SK-N-SH (cell line): ENCODE data around the gene ZC3H7A. TPM values are rescaled to one million over a fixed set of nuclear protein-coding genes. Genes with fewer than 3 reads are reported as not detected.
A peak's percentile ranks its signal among the peaks of the same experiment; 100 is the strongest.

Source experiments
- CTCF ChIA-PET: fragments of 300-600, 350-600 bp; formaldehyde crosslinking; extraction: SDS; loops from one replicate; lab custom pipeline; 2021; lab: Yijun Ruan, JAX
- POLR2A ChIA-PET: fragments of 350-600 bp; sonication (Branson Sonifier 250); formaldehyde crosslinking; extraction: SDS; loops from one replicate; lab custom pipeline; 2020; ENCODE audit warnings: antibody characterized with exemption, inconsistent platforms; lab: Yijun Ruan, JAX
- DNase-seq: peaks from one replicate; pipeline ENCODE4 v3.0.0; 2012
- H2AFZ ChIP-seq: fragments of 200-600 bp; sonication (generic); 2 replicates; pipeline ENCODE4 v1.8.1; 2016; ENCODE audit warnings: antibody characterized with exemption, mild to moderate bottlenecking, low read depth
- H3F3A ChIP-seq: fragments of 200-600 bp; sonication (generic); replicated peaks from 2 replicates; pipeline ENCODE3; 2016; ENCODE audit warnings: antibody characterized with exemption, mild to moderate bottlenecking; ENCODE audit not compliant: insufficient read depth
- H3K27ac ChIP-seq, 2 experiments: fragments of 200-500 bp in 1 of 2; fragments of 200-600 bp in 1 of 2; sonication (Bioruptor generic) in 1 of 2; sonication (generic), shearing (Covaris generic) in 1 of 2; 2 replicates each; pipeline versions ENCODE4 v1.5.1 to v1.6.1; 2014 to 2016; ENCODE audit warnings: low read depth in 2 of 2, inconsistent platforms in 1 of 2, low read length in 1 of 2, mild to moderate bottlenecking in 1 of 2, mixed read lengths in 1 of 2
- H3K27me3 ChIP-seq: fragments of 200-600 bp; sonication (generic), shearing (Covaris generic); 2 replicates; pipeline ENCODE4 v1.6.1; 2016; ENCODE audit warnings: mixed run types; ENCODE audit not compliant: insufficient read depth
- H3K36me3 ChIP-seq, 2 experiments: fragments of 200-500 bp in 1 of 2; fragments of 200-600 bp in 1 of 2; sonication (Bioruptor generic) in 1 of 2; sonication (generic) in 1 of 2; replicated peaks in 1 of 2; 2 replicates each; pipeline versions ENCODE3 to v1.5.1; 2014 to 2016; ENCODE audit warnings: low read length in 1 of 2, mild to moderate bottlenecking in 1 of 2; ENCODE audit not compliant: insufficient read depth in 2 of 2, control insufficient read depth in 1 of 2
- H3K4me1 ChIP-seq, 2 experiments: fragments of 200-500 bp in 1 of 2; fragments of 200-600 bp in 1 of 2; sonication (Bioruptor generic) in 1 of 2; sonication (generic), shearing (Covaris generic) in 1 of 2; 2 replicates each; pipeline versions ENCODE4 v1.5.1 to v1.6.1; 2014 to 2016; ENCODE audit warnings: low read depth in 1 of 2, low read length in 1 of 2, mixed run types in 1 of 2; ENCODE audit not compliant: insufficient read depth in 2 of 2, control insufficient read depth in 1 of 2
- H3K4me2 ChIP-seq: fragments of 200-600 bp; sonication (generic), shearing (Covaris generic); 2 replicates; pipeline ENCODE4 v1.6.1; 2017; ENCODE audit warnings: mixed run types
- H3K4me3 ChIP-seq, 2 experiments: fragments of 200-500 bp in 1 of 2; fragments of 200-600 bp in 1 of 2; sonication (Bioruptor generic) in 1 of 2; sonication (generic), shearing (Covaris generic) in 1 of 2; 2 replicates each; pipeline versions ENCODE4 v1.5.1 to v1.8.1; 2014 to 2016; ENCODE audit warnings: low read depth in 2 of 2, inconsistent platforms in 1 of 2, low read length in 1 of 2, mild to moderate bottlenecking in 1 of 2, mixed read lengths in 1 of 2, moderate library complexity in 1 of 2
- H3K79me2 ChIP-seq: fragments of 200-600 bp; sonication (generic); 2 replicates; pipeline ENCODE4 v1.8.1; 2017; ENCODE audit warnings: mild to moderate bottlenecking; ENCODE audit not compliant: insufficient read depth
- H3K9ac ChIP-seq: fragments of 200-600 bp; sonication (generic); 2 replicates; pipeline ENCODE4 v1.6.1; 2017; ENCODE audit warnings: mixed run types
- H3K9me2 ChIP-seq: fragments of 200-600 bp; sonication (generic); 2 replicates; pipeline ENCODE4 v1.6.1; 2017; ENCODE audit warnings: mixed run types
- H3K9me3 ChIP-seq: fragments of 200-600 bp; sonication (generic); 2 replicates; pipeline ENCODE4 v1.6.1; 2017; ENCODE audit warnings: mixed run types, mild to moderate bottlenecking, moderate library complexity
- H4K20me1 ChIP-seq: fragments of 200-600 bp; sonication (generic); 2 replicates; pipeline ENCODE4 v1.6.1; 2017; ENCODE audit warnings: mild to moderate bottlenecking, mixed run types; ENCODE audit not compliant: insufficient read depth
- ELF1 ChIP-seq: IDR thresholded peaks from 2 replicates; pipeline ENCODE4 v1.4.0; 2012
- EP300 ChIP-seq, 2 experiments: IDR thresholded peaks; 2 replicates each; pipeline versions ENCODE4 v1.4.0 to v1.6.1; 2012; ENCODE audit warnings: borderline replicate concordance in 1 of 2, low read depth in 1 of 2, low read length in 1 of 2
- FOSL2 ChIP-seq: IDR thresholded peaks from 2 replicates; pipeline ENCODE4 v1.4.0; 2012; ENCODE audit warnings: low read depth, mild to moderate bottlenecking, moderate library complexity, borderline replicate concordance
- FOXJ3 ChIP-seq: sonication (generic); formaldehyde crosslinking; IDR thresholded peaks from 2 replicates; pipeline ENCODE4 v1.5.1; 2020; ENCODE audit warnings: mild to moderate bottlenecking, missing genetic modification reagents
- GATA2 ChIP-seq: sonication (generic); formaldehyde crosslinking; IDR thresholded peaks from 2 replicates; pipeline ENCODE4 v1.5.0; 2020; ENCODE audit warnings: mild to moderate bottlenecking, missing genetic modification reagents
- JUND ChIP-seq: IDR thresholded peaks from 2 replicates; pipeline ENCODE4 v1.4.0; 2012
- MEF2A ChIP-seq: IDR thresholded peaks from 2 replicates; pipeline ENCODE4 v1.4.0; 2012; ENCODE audit warnings: low read depth, borderline replicate concordance
- NFIC ChIP-seq: IDR thresholded peaks from 2 replicates; pipeline ENCODE4 v1.4.0; 2012; ENCODE audit warnings: borderline replicate concordance
- NRF1 ChIP-seq: IDR thresholded peaks from 2 replicates; pipeline ENCODE4 v1.6.1; 2012; ENCODE audit warnings: low read depth, mild to moderate bottlenecking, low read length
- RCOR1 ChIP-seq: fragments of 150-350 bp; IDR thresholded peaks from 2 replicates; pipeline ENCODE4 v1.6.1; 2017; ENCODE audit warnings: antibody characterized with exemption, low read length
- TAF1 ChIP-seq: IDR thresholded peaks from 2 replicates; pipeline ENCODE4 v1.6.1; 2012; ENCODE audit warnings: low read depth, mild to moderate bottlenecking, low read length, moderate library complexity, borderline replicate concordance
- WGBS: methylation state at CpG from one replicate; pipeline ENCODE4 v1.1.6; 2017; ENCODE audit warnings: low lambda C conversion rate; 5-methylcytosine and 5-hydroxymethylcytosine counted together
- polyA plus RNA-seq, 3 experiments: library from polyadenylated mRNA; depleted of rRNA; stranded (reverse); fragments of >200 nt; gene quantifications; 2 replicates each; pipeline ENCODE4 v1.2.3, GENCODE V29; 2012
- TF ChIP-seq, protein P1 (sequence below): IDR thresholded peaks from 2 replicates; pipeline ENCODE4 v1.6.1; 2012; ENCODE audit warnings: mild to moderate bottlenecking, low read depth, low read length, moderate library complexity
- TF ChIP-seq, protein P2 (sequence below): IDR thresholded peaks from 2 replicates; pipeline ENCODE4 v1.4.0; 2012; ENCODE audit warnings: low read depth
- TF ChIP-seq, protein P3 (sequence below): IDR thresholded peaks from 2 replicates; pipeline ENCODE4 v1.4.0; 2012; ENCODE audit warnings: low read depth, borderline replicate concordance
- TF ChIP-seq, protein P4 (sequence below): IDR thresholded peaks from 2 replicates; pipeline ENCODE4; 2012

Gene ZC3H7A
- polyA plus RNA-seq, 1 of the 3 experiments (the other 2 are of a cell fraction), result 31.9 TPM

DNA sequence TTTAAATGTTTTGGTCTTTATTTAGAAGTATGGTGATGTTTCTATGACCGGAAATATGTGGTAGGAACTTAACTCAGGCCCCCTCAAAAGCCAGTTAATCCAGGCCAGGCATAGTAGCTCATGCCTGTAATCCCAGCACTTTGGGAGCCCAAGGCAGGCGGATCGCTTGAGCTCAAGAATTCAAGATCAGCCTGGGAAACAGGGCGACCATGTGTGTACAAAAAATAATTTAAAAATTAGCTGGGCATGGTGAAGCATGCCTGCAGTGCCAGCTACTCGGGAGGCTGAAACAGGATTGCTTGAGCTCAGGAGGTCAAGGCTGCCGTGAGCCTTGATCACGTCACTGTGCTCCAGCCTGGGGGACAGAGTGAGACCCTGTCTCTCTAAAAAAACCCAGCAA is 44.0 kb upstream of the ZC3H7A start:
- DNase-seq, result no peak
- no peaks in the 10 kb centered on the region for H3K9me2 ChIP-seq
- H3F3A ChIP-seq, result peaks cover 45% of the 10 kb centered on the region
- peaks cover 2 to 4% of the 10 kb centered on the region in 2 experiments; a peak in 3 of 4 replicates for H3K4me1 ChIP-seq
- no peak overlapping the region for H3K27ac ChIP-seq
- TF ChIP-seq, protein P1, sequence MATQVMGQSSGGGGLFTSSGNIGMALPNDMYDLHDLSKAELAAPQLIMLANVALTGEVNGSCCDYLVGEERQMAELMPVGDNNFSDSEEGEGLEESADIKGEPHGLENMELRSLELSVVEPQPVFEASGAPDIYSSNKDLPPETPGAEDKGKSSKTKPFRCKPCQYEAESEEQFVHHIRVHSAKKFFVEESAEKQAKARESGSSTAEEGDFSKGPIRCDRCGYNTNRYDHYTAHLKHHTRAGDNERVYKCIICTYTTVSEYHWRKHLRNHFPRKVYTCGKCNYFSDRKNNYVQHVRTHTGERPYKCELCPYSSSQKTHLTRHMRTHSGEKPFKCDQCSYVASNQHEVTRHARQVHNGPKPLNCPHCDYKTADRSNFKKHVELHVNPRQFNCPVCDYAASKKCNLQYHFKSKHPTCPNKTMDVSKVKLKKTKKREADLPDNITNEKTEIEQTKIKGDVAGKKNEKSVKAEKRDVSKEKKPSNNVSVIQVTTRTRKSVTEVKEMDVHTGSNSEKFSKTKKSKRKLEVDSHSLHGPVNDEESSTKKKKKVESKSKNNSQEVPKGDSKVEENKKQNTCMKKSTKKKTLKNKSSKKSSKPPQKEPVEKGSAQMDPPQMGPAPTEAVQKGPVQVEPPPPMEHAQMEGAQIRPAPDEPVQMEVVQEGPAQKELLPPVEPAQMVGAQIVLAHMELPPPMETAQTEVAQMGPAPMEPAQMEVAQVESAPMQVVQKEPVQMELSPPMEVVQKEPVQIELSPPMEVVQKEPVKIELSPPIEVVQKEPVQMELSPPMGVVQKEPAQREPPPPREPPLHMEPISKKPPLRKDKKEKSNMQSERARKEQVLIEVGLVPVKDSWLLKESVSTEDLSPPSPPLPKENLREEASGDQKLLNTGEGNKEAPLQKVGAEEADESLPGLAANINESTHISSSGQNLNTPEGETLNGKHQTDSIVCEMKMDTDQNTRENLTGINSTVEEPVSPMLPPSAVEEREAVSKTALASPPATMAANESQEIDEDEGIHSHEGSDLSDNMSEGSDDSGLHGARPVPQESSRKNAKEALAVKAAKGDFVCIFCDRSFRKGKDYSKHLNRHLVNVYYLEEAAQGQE, result no peak
- TF ChIP-seq TAF1 (no peak), FOXJ3 (CRISPR knock-in tag) (no peak), NFIC (no peak), RCOR1 (no peak), FOSL2 (no peak)
- TF ChIP-seq, protein P2, sequence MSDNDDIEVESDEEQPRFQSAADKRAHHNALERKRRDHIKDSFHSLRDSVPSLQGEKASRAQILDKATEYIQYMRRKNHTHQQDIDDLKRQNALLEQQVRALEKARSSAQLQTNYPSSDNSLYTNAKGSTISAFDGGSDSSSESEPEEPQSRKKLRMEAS, result no peak
- TF ChIP-seq, protein P3, sequence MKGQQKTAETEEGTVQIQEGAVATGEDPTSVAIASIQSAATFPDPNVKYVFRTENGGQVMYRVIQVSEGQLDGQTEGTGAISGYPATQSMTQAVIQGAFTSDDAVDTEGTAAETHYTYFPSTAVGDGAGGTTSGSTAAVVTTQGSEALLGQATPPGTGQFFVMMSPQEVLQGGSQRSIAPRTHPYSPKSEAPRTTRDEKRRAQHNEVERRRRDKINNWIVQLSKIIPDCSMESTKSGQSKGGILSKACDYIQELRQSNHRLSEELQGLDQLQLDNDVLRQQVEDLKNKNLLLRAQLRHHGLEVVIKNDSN, result no peak
- TF ChIP-seq, all 33 proteins: peak for 0
- Histone ChIP-seq H3K36me3 (peaks cover 61 to 77% of the 10 kb centered on the region in 2 experiments), H3K79me2 (peaks cover 30% of the 10 kb centered on the region; the same call in 1 of the 2 replicates), H2AFZ (no peak overlapping the region), H3K4me2 (no peak overlapping the region), H3K9me3 (no peaks in the 10 kb centered on the region), H4K20me1 (peaks cover 16% of the 10 kb centered on the region; the same call in 1 of the 2 replicates), H3K4me3 (no peak overlapping the region), H3K27me3 (no peaks in the 10 kb centered on the region), H3K9ac (no peak overlapping the region)
- CTCF ChIA-PET, result no interaction called here
- POLR2A ChIA-PET, result no interaction called here
- 97% methylated on average over 7 of the region's 7 CpGs for whole genome bisulfite sequencing

DNA sequence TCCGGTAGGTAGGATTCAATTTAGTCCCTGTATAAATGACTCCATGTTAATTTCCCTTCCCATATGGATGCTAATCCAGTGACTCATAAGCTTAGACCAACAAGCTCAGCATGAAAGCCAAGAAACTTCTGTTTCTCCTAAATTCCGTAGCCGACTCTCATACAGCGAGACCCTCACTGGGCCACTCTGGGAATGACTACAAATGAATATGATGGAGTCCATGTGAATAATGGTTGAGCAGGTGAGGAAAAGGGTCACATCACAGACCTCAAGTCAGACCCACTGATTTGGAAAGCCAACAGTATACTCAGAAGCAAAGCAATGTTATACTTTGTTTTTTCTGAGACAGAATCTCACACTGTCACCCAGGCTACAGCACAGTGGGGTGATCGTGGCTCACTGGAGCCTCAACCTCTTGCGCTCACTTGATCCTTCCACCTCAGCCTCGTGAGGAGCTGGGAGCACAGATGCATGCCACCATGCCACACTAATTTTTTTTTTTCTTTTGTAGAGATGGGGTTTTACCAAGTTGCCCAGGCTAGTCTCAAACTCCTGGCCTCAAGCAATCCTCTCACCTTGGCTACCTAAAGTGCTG is 39.7 kb upstream of the ZC3H7A start:
- Histone ChIP-seq H3K4me1 (peaks cover 2 to 5% of the 10 kb centered on the region in 2 experiments; a peak in 3 of 4 replicates), H3K4me3 (no peak overlapping the region), H3K79me2 (no peaks in the 10 kb centered on the region), H2AFZ (no peak overlapping the region), H3K9me2 (no peaks in the 10 kb centered on the region), H3K9ac (no peak overlapping the region), H4K20me1 (peaks cover 9% of the 10 kb centered on the region; the same call in 1 of the 2 replicates), H3K27ac (peak overlapping the region; percentile 66 to 75), H3K27me3 (no peaks in the 10 kb centered on the region), H3F3A (peaks cover 38% of the 10 kb centered on the region), H3K36me3 (peaks cover 30 to 47% of the 10 kb centered on the region in 2 experiments), H3K9me3 (no peaks in the 10 kb centered on the region), H3K4me2 (peak overlapping the region; percentile 15; the same call in 1 of the 2 replicates)
- no peak for DNase-seq
- ChIA-PET CTCF (no interaction called here), POLR2A (no interaction called here)
- 68% methylated on average over 7 of the region's 7 CpGs for WGBS
- TF ChIP-seq JUND (peak; percentile 52), FOSL2 (peak; percentile 61; the same call in 1 of the 2 replicates), EP300 (IDR thresholded peaks at IDR 0.05; ENCODE audit: borderline replicate concordance in 1 of 2, low read depth in 1 of 2, low read length in 1 of 2) (no peak), GATA2 (CRISPR knock-in tag) (no peak), ELF1 (no peak), NRF1 (no peak), NFIC (no peak), MEF2A (no peak)
- TF ChIP-seq, protein P4, sequence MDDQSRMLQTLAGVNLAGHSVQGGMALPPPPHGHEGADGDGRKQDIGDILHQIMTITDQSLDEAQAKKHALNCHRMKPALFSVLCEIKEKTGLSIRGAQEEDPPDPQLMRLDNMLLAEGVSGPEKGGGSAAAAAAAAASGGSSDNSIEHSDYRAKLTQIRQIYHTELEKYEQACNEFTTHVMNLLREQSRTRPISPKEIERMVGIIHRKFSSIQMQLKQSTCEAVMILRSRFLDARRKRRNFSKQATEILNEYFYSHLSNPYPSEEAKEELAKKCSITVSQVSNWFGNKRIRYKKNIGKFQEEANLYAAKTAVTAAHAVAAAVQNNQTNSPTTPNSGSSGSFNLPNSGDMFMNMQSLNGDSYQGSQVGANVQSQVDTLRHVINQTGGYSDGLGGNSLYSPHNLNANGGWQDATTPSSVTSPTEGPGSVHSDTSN, result peak; percentile 11; the same call in 1 of the 2 replicates
- TF ChIP-seq, protein P1, result no peak
